ENCODE measurements around the gene OGA.

- TF ChIP-seq POLR2A (IDR thresholded peaks at IDR 0.05) (no peak), CTCF (IDR thresholded peaks at IDR 0.05) (no peak), POLR2AphosphoS5 (IDR thresholded peaks at IDR 0.05) (no peak)
Observed at GRCh38 chr10:101768791-101769170, 49.5 kb downstream of the OGA start.
